ENCODE results near the gene TTC7B.

TTC7B gene

GRCh38 chr14:90715993-90716392 lies 100.2 kb downstream of the TTC7B start:
- TF ChIP-seq EGR1 (IDR thresholded peaks at IDR 0.05) (no peak), NFIC (IDR thresholded peaks at IDR 0.05) (no peak), TEAD4 (IDR thresholded peaks at IDR 0.05) (peak; percentile 35; the same call in 1 of the 2 replicates)

GRCh38 chr14:90715495-90715894 lies 100.7 kb downstream of the TTC7B start:
- TF ChIP-seq YY1 (IDR thresholded peaks at IDR 0.05; ENCODE audit: low read depth) (no peak), ZBTB7A (IDR thresholded peaks at IDR 0.05; ENCODE audit: low read depth) (no peak), CEBPB (IDR thresholded peaks at IDR 0.05) (no peak), EGR1 (IDR thresholded peaks at IDR 0.05) (no peak), MAX (IDR thresholded peaks at IDR 0.05) (no peak), TEAD4 (IDR thresholded peaks at IDR 0.05) (no peak), TAF1 (IDR thresholded peaks at IDR 0.05; ENCODE audit: low read depth) (no peak), NFIC (IDR thresholded peaks at IDR 0.05) (no peak), EP300 (IDR thresholded peaks at IDR 0.05; ENCODE audit: borderline replicate concordance) (no peak), RAD21 (IDR thresholded peaks at IDR 0.05; ENCODE audit: low read depth) (no peak)
- TF ChIP-seq, protein P1, sequence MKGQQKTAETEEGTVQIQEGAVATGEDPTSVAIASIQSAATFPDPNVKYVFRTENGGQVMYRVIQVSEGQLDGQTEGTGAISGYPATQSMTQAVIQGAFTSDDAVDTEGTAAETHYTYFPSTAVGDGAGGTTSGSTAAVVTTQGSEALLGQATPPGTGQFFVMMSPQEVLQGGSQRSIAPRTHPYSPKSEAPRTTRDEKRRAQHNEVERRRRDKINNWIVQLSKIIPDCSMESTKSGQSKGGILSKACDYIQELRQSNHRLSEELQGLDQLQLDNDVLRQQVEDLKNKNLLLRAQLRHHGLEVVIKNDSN (IDR thresholded peaks at IDR 0.05) = no peak

DNA sequence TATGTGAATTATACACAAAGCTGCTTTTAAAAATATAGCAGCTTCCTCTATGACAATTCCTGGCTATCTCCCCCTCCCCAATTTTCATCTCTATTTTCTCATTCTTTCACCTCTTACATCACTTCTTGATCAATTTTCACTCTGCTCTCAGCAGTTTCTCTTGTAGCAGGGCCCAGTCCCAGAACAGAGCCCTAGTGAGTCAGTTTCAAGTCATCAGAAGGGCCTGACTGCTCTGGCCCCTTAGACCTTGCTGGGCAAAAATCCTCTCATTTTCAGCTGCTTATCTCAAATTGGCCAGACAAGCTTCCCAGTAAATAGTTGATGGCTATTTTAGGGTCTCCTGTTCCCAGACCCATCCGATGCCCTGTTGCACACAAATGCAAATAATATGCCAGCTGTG lies 101.4 kb downstream of the TTC7B start:
- TF ChIP-seq FOXM1 (IDR thresholded peaks at IDR 0.05; ENCODE audit: borderline replicate concordance, low read depth) (no peak), YY1 (IDR thresholded peaks at IDR 0.05; ENCODE audit: low read depth) (no peak), NFIC (IDR thresholded peaks at IDR 0.05) (no peak), TCF12 (IDR thresholded peaks at IDR 0.05; ENCODE audit: low read depth) (no peak), CREB1 (IDR thresholded peaks at IDR 0.05; ENCODE audit: low read depth) (no peak), CEBPB (IDR thresholded peaks at IDR 0.05) (no peak), MAX (IDR thresholded peaks at IDR 0.05) (no peak), EP300 (IDR thresholded peaks at IDR 0.05; ENCODE audit: borderline replicate concordance) (no peak)
- TF ChIP-seq, protein P1 (IDR thresholded peaks at IDR 0.05) = no peak

- TF ChIP-seq ZBTB7A (IDR thresholded peaks at IDR 0.05; ENCODE audit: low read depth) = no peak
- no peak for TF ChIP-seq NFIC (IDR thresholded peaks at IDR 0.05)
- no peak for TF ChIP-seq FOXM1 (IDR thresholded peaks at IDR 0.05; ENCODE audit: borderline replicate concordance, low read depth)
- TF ChIP-seq, protein P1 (IDR thresholded peaks at IDR 0.05) = no peak
- no peak for TF ChIP-seq EGR1 (IDR thresholded peaks at IDR 0.05)
- TF ChIP-seq, protein P2, sequence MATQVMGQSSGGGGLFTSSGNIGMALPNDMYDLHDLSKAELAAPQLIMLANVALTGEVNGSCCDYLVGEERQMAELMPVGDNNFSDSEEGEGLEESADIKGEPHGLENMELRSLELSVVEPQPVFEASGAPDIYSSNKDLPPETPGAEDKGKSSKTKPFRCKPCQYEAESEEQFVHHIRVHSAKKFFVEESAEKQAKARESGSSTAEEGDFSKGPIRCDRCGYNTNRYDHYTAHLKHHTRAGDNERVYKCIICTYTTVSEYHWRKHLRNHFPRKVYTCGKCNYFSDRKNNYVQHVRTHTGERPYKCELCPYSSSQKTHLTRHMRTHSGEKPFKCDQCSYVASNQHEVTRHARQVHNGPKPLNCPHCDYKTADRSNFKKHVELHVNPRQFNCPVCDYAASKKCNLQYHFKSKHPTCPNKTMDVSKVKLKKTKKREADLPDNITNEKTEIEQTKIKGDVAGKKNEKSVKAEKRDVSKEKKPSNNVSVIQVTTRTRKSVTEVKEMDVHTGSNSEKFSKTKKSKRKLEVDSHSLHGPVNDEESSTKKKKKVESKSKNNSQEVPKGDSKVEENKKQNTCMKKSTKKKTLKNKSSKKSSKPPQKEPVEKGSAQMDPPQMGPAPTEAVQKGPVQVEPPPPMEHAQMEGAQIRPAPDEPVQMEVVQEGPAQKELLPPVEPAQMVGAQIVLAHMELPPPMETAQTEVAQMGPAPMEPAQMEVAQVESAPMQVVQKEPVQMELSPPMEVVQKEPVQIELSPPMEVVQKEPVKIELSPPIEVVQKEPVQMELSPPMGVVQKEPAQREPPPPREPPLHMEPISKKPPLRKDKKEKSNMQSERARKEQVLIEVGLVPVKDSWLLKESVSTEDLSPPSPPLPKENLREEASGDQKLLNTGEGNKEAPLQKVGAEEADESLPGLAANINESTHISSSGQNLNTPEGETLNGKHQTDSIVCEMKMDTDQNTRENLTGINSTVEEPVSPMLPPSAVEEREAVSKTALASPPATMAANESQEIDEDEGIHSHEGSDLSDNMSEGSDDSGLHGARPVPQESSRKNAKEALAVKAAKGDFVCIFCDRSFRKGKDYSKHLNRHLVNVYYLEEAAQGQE (IDR thresholded peaks at IDR 0.05; ENCODE audit: low read depth) = no peak
- no peak for TF ChIP-seq CEBPB (IDR thresholded peaks at IDR 0.05)
- TF ChIP-seq MAX (IDR thresholded peaks at IDR 0.05) = no peak
- no peak for TF ChIP-seq RAD21 (IDR thresholded peaks at IDR 0.05; ENCODE audit: low read depth)
- TF ChIP-seq TCF12 (IDR thresholded peaks at IDR 0.05; ENCODE audit: low read depth) = no peak
- TF ChIP-seq TAF1 (IDR thresholded peaks at IDR 0.05; ENCODE audit: low read depth) = no peak
- TF ChIP-seq EP300 (IDR thresholded peaks at IDR 0.05; ENCODE audit: borderline replicate concordance) = no peak
- no peak for TF ChIP-seq TEAD4 (IDR thresholded peaks at IDR 0.05)
- no peak for TF ChIP-seq YY1 (IDR thresholded peaks at IDR 0.05; ENCODE audit: low read depth)
These were observed 111.4 kb downstream of the TTC7B start for GRCh38 chr14:90704738-90705392.

DNA sequence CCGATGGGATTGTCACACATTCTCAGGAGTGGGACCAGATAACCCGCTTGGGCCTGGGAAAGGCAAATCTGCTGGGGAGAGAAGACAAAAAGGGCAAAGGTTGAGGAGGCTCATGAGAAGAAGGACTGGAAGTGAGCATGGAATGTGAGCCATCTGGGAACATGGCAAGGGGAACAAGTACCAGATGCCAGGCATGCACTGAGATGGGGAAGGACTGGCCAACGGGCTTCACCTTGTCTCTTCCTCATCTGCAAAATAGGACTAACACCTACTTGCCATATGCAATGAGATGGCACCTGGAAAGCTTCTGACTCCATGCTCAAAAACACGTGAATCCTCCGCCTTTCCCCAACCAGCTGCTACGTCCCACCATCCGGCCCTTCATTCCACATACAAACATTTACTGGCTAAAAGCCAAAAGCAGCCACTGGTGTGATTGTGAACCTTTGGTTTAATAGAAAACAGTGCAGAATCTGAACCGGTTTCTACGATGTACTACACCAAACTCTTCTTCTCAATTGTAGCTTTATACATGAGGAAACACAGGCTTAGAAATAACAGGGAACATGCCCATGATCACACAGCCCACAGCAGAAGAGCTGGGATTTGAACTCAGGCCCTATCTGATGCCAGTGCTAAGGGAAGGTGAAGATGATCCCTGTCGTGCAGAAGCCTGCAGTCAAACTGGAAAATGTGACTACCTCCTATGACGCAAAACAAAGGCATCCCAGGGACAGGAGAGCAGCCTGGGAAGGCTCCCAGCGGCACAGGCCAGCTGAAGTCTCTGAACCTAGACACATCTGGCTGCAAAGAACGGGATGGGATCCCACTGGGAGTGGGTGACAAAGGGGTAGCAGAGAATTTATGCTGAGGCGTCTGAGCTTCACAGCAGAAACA lies 112.1 kb downstream of the TTC7B start:
- TF ChIP-seq TCF12 (IDR thresholded peaks at IDR 0.05; ENCODE audit: low read depth) = no peak

- no peak for TF ChIP-seq NFIC (IDR thresholded peaks at IDR 0.05)
- TF ChIP-seq CEBPB (IDR thresholded peaks at IDR 0.05) = no peak
- no peak for TF ChIP-seq MAX (IDR thresholded peaks at IDR 0.05)
- TF ChIP-seq EP300 (IDR thresholded peaks at IDR 0.05; ENCODE audit: borderline replicate concordance) = no peak
- TF ChIP-seq FOXM1 (IDR thresholded peaks at IDR 0.05; ENCODE audit: borderline replicate concordance, low read depth) = no peak
- TF ChIP-seq TAF1 (IDR thresholded peaks at IDR 0.05; ENCODE audit: low read depth) = no peak
- no peak for TF ChIP-seq TEAD4 (IDR thresholded peaks at IDR 0.05)
- TF ChIP-seq, protein P2 (IDR thresholded peaks at IDR 0.05; ENCODE audit: low read depth) = no peak
- TF ChIP-seq RAD21 (IDR thresholded peaks at IDR 0.05; ENCODE audit: low read depth) = no peak
- TF ChIP-seq, protein P1 (IDR thresholded peaks at IDR 0.05) = no peak
- no peak for TF ChIP-seq ZBTB7A (IDR thresholded peaks at IDR 0.05; ENCODE audit: low read depth)
- TF ChIP-seq EGR1 (IDR thresholded peaks at IDR 0.05) = no peak
- no peak for TF ChIP-seq CREB1 (IDR thresholded peaks at IDR 0.05; ENCODE audit: low read depth)
- no peak for TF ChIP-seq YY1 (IDR thresholded peaks at IDR 0.05; ENCODE audit: low read depth)
These were observed 115.1 kb downstream of the TTC7B start for GRCh38 chr14:90700933-90701776.
